Right cardiac atrium (tissue), 5 donors: ENCODE data around the gene PTP4A2. TPM values are rescaled to one million over a fixed set of nuclear protein-coding genes. Genes with fewer than 3 reads are reported as not detected.
"Not testable (repeated sequence)": the region's sequence is repeated elsewhere in the genome, so short reads cannot be mapped to it uniquely, and the experiment has no call there.

ENCODE experiments used
- ATAC-seq, 2 donors: fragments of 200-7000 bp; cut with Tn5 transposase; one replicate each; pipeline versions ENCODE4 v1.8.0 to v1.9.1; 2020; ENCODE audit warnings: moderate library complexity in 2 of 2, mild to moderate bottlenecking in 1 of 2
- DNase-seq, 3 donors: peaks; one replicate each; pipeline ENCODE4 v3.0.0-alpha.2; 2020
- H3K27ac ChIP-seq: one replicate; pipeline ENCODE4 v1.5.1; 2013; ENCODE audit warnings: mild to moderate bottlenecking, low read length, control low read depth, moderate library complexity
- H3K27me3 ChIP-seq: one replicate; pipeline ENCODE4 v1.6.1; 2013; ENCODE audit not compliant: control insufficient read depth, insufficient read depth
- H3K4me1 ChIP-seq: one replicate; pipeline ENCODE4 v1.6.1; 2013; ENCODE audit warnings: low read length; ENCODE audit not compliant: control insufficient read depth, insufficient read depth
- H3K4me3 ChIP-seq: one replicate; pipeline ENCODE4 v1.5.1; 2013; ENCODE audit warnings: low read length, control low read depth
- H3K9me3 ChIP-seq: one replicate; pipeline ENCODE4 v1.6.1; 2013; ENCODE audit warnings: low read length; ENCODE audit not compliant: control insufficient read depth
- WGBS: extraction: QIAGEN DNeasy Blood & Tissue Kit; methylation state at CpG from one replicate; pipeline ENCODE4 v1.1.7; 2013; 5-methylcytosine and 5-hydroxymethylcytosine counted together
- intact Hi-C, 4 donors: fragments of 100-400 bp; cut with DNase I; formaldehyde crosslinking; loops; one replicate each; pipeline versions ENCODE4 v1.11.0 to v1.14.0; 2022 to 2023
- polyA plus RNA-seq: library from polyadenylated mRNA; stranded (reverse); fragments of 200-250 nt; gene quantifications from one replicate; pipeline ENCODE4 v1.2.3, GENCODE V29; 2013
- total RNA-seq, 4 donors: library from RNA; stranded (reverse); fragmentation: NEBNext Ultra II Directional; extraction: Animal tissue kit (Norgen Biotek cat#: 25700); gene quantifications; one replicate each; pipeline ENCODE4 v1.2.1, GENCODE V29; 2021
- donor health status: healthy with polysubstance abuse.
- donor health status: DM: no; HTN: yes; CAD: no.
- donor health status: DM: no; HTN: no; CAD: no.
- donor health status: DM: no; HTN: yes; CAD: no; lungs with severe emphysema.
- donor health status: DM: yes; HTN: yes; CAD: no.

PTP4A2 gene
- total and polyA plus RNA-seq, 5 donors: 158 to 558 (median 415) TPM

DNA sequence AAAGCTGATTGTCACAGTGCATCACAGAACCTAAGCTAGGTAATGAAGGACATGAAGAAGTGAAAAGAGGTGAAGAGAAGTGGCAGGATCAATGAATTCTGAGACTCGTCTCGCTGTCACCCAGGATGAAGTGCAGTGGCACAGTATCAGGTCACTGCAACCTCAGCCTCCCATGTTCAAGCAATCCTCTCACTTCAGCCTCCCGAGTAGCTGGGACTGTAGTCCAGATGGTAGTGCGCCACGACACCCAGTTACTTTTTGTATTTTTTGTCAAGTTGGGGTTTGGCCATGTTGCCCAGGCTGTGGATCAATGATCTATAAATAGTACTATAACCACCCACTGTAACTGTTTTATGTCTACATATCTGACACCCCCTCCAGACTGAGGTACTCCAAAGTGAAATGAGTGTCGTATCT is 33.1 kb downstream of the PTP4A2 start:
- no peaks in the 10 kb centered on the region for H3K27me3 ChIP-seq
- intact Hi-C loops: no loop called here
- no peak overlapping the region for H3K27ac ChIP-seq
- H3K9me3 ChIP-seq: no peaks in the 10 kb centered on the region
- DNase-seq (no peak), ATAC-seq (peak in 1 of 2 donors; percentile 16)
- WGBS: 94% methylated on average over 6 of the region's 6 CpGs
- H3K4me3 ChIP-seq: no peak overlapping the region
- no peaks in the 10 kb centered on the region for H3K4me1 ChIP-seq

GRCh38 chr1:31904339-31905092 is 33.7 kb downstream of the PTP4A2 start:
- DNase-seq: peak; percentile 55 to 79 (median 73)
- Histone ChIP-seq H3K9me3 (no peaks in the 10 kb centered on the region), H3K27ac (no peak overlapping the region), H3K4me3 (no peak overlapping the region), H3K4me1 (no peaks in the 10 kb centered on the region), H3K27me3 (no peaks in the 10 kb centered on the region)
- peak in 1 of 2 donors; percentile 43 for ATAC-seq
- 81% methylated on average over 9 of the region's 9 CpGs for WGBS
- intact Hi-C loops: no loop called here

DNA sequence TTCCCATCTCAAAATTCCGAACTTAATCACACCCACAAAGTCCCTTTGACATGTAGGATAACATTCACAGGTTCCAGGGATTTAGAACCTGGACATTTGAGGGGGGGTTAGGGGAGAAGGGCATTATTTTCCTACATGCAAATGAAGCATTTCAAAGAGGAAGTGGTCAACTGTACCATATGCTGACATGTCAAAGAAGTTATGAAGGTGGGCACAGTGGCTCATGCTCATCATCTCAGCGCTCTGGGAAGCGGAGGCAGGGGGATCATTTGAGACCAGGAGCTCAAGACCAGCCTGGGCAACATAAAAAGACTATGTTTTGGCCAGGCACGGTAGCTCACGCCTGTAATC is 35.7 kb downstream of the PTP4A2 start:
- Histone ChIP-seq H3K27ac (no peak overlapping the region), H3K9me3 (no peaks in the 10 kb centered on the region), H3K4me1 (no peaks in the 10 kb centered on the region), H3K27me3 (no peaks in the 10 kb centered on the region), H3K4me3 (no peak overlapping the region)
- ATAC-seq (no peak), DNase-seq (no peak)
- intact Hi-C loops: no loop called here
- WGBS: 94% methylated on average over 5 of the region's 5 CpGs

- intact Hi-C loops: no loop called here
- ATAC-seq (no peak), DNase-seq (no peak)
- WGBS: 98% methylated on average over 6 of the region's 6 CpGs
- H3K27ac ChIP-seq: no peak overlapping the region
- no peaks in the 10 kb centered on the region for H3K4me1 ChIP-seq
- no peaks in the 10 kb centered on the region for H3K27me3 ChIP-seq
- H3K9me3 ChIP-seq: no peaks in the 10 kb centered on the region
- no peak overlapping the region for H3K4me3 ChIP-seq
Observed at GRCh38 chr1:31901838-31902509, 36.2 kb downstream of the PTP4A2 start.

- Histone ChIP-seq H3K27ac (no peak overlapping the region), H3K4me1 (no peaks in the 10 kb centered on the region), H3K27me3 (no peaks in the 10 kb centered on the region), H3K4me3 (no peak overlapping the region), H3K9me3 (no peaks in the 10 kb centered on the region)
- intact Hi-C loops: no loop called here
- 85% methylated on average over 3 of the region's 3 CpGs for WGBS
- DNase-seq (no peak), ATAC-seq (no peak)
Observed at GRCh38 chr1:31900790-31901189, 37.4 kb downstream of the PTP4A2 start.

- 83% methylated on average over 6 of the region's 6 CpGs for WGBS
- H3K27me3 ChIP-seq: no peaks in the 10 kb centered on the region
- H3K4me1 ChIP-seq: no peaks in the 10 kb centered on the region
- intact Hi-C loops: no loop called here
- H3K9me3 ChIP-seq: no peaks in the 10 kb centered on the region
- H3K4me3 ChIP-seq: no peak overlapping the region
- no peak for ATAC-seq
- H3K27ac ChIP-seq: no peak overlapping the region
- no peak for DNase-seq
Observed at GRCh38 chr1:31897526-31898100, 40.6 kb downstream of the PTP4A2 start.

GRCh38 chr1:31895474-31896198 is 42.5 kb downstream of the PTP4A2 start:
- DNase-seq, H3K27me3 ChIP-seq, H3K4me3 ChIP-seq, H3K4me1 ChIP-seq, ATAC-seq, H3K27ac ChIP-seq, H3K9me3 ChIP-seq, intact Hi-C loops: not testable (repeated sequence)
- 98% methylated on average over 2 of the region's 2 CpGs for WGBS

- H3K9me3 ChIP-seq: no peaks in the 10 kb centered on the region
- DNase-seq: no peak
- ATAC-seq: no peak
- H3K4me1 ChIP-seq: no peaks in the 10 kb centered on the region
- no peak overlapping the region for H3K4me3 ChIP-seq
- H3K27ac ChIP-seq: no peak overlapping the region
- no peaks in the 10 kb centered on the region for H3K27me3 ChIP-seq
- intact Hi-C loops: no loop called here
- 77% methylated on average over 3 of the region's 3 CpGs for whole genome bisulfite sequencing
Observed at GRCh38 chr1:31891280-31891679, 46.9 kb downstream of the PTP4A2 start.

GRCh38 chr1:31888291-31888690 is 49.9 kb downstream of the PTP4A2 start:
- no peaks in the 10 kb centered on the region for H3K4me1 ChIP-seq
- intact Hi-C loops: no loop called here
- no peaks in the 10 kb centered on the region for H3K27me3 ChIP-seq
- H3K4me3 ChIP-seq: no peak overlapping the region
- 85% methylated on average over 7 of the region's 7 CpGs for WGBS
- no peak for ATAC-seq
- DNase-seq: no peak
- H3K27ac ChIP-seq: no peak overlapping the region
- H3K9me3 ChIP-seq: no peaks in the 10 kb centered on the region

- WGBS: 48% methylated on average over 3 of the region's 3 CpGs
Observed at GRCh38 chr1:31886866-31887265, 51.3 kb downstream of the PTP4A2 start.

GRCh38 chr1:31885851-31886250 is 52.3 kb downstream of the PTP4A2 start:
- WGBS: 94% methylated on average over 2 of the region's 2 CpGs
- no peak overlapping the region for H3K27ac ChIP-seq
- no peaks in the 10 kb centered on the region for H3K4me1 ChIP-seq
- intact Hi-C loops: no loop called here
- no peak overlapping the region for H3K4me3 ChIP-seq
- DNase-seq (no peak), ATAC-seq (no peak)
- H3K9me3 ChIP-seq: no peaks in the 10 kb centered on the region
- no peaks in the 10 kb centered on the region for H3K27me3 ChIP-seq

More at GRCh38 chr1:31886866-31887265, 51.3 kb downstream of the PTP4A2 start:
- intact Hi-C loops: no loop called here
- H3K4me1 ChIP-seq: no peaks in the 10 kb centered on the region
- no peaks in the 10 kb centered on the region for H3K9me3 ChIP-seq
- DNase-seq (peak in 1 of 3 donors; percentile 62), ATAC-seq (no peak)
- H3K27me3 ChIP-seq: no peaks in the 10 kb centered on the region
- H3K27ac ChIP-seq: no peak overlapping the region
- H3K4me3 ChIP-seq: no peak overlapping the region
